ENCODE measurements around the gene IPO13.

- TF ChIP-seq CTCF (conservative IDR thresholded peaks at IDR 0.05): no peak
- TF ChIP-seq ZFX (IDR thresholded peaks at IDR 0.05): no peak
Observed at GRCh38 chr1:43969416-43969745, 22.6 kb downstream of the IPO13 start.

All from C4-2B (cell line).